Neural crest cell (in vitro differentiated cells): ENCODE results near the gene NEMF. TPM values are rescaled to one million over a fixed set of nuclear protein-coding genes. Genes with fewer than 3 reads are reported as not detected.
"Not testable (repeated sequence)": the region's sequence is repeated elsewhere in the genome, so short reads cannot be mapped to it uniquely, and the experiment has no call there.

Source experiments
- DNase-seq: peaks from one replicate; pipeline ENCODE4 v3.0.0; 2021; ENCODE audit warnings: low read depth, mixed read lengths, low spot score
- H3K27ac Mint-ChIP-seq: one replicate; pipeline ENCODE4 v1.8.0; 2021; ENCODE audit warnings: mild to moderate bottlenecking, mixed read lengths; ENCODE audit not compliant: unreplicated experiment
- H3K27me3 Mint-ChIP-seq: 2 replicates; pipeline ENCODE4 v1.8.0; 2021; ENCODE audit warnings: low read depth, mild to moderate bottlenecking, mixed read lengths
- H3K36me3 Mint-ChIP-seq: 2 replicates; pipeline ENCODE4 v1.8.0; 2021; ENCODE audit warnings: low read depth, mild to moderate bottlenecking, mixed read lengths
- H3K4me1 Mint-ChIP-seq: 2 replicates; pipeline ENCODE4 v1.8.0; 2021; ENCODE audit warnings: mixed read lengths
- H3K4me3 Mint-ChIP-seq: one replicate; pipeline ENCODE4 v1.8.0; 2021; ENCODE audit warnings: mild to moderate bottlenecking, mixed read lengths
- H3K9me3 Mint-ChIP-seq: 2 replicates; pipeline ENCODE4 v1.8.0; 2021; ENCODE audit warnings: mixed read lengths
- CTCF ChIP-seq: fragments of 200-600 bp; sonication (generic); conservative IDR thresholded peaks from 2 replicates; pipeline ENCODE4 v1.5.0; 2021; ENCODE audit warnings: antibody characterized with exemption, mild to moderate bottlenecking
- total RNA-seq: library from RNA; stranded (reverse); gene quantifications from 2 replicates; pipeline ENCODE4 v1.2.1, GENCODE V29; 2021

Gene NEMF
- total RNA-seq, 1 donor from 2014 or later: 71.0 TPM

- Mint-ChIP-seq H3K36me3 (peaks cover 53% of the 10 kb centered on the region), H3K4me3 (no peak overlapping the region), H3K9me3 (peaks cover 13% of the 10 kb centered on the region), H3K27ac (no peak overlapping the region), H3K4me1 (no peaks in the 10 kb centered on the region), H3K27me3 (no peaks in the 10 kb centered on the region)
- TF ChIP-seq CTCF: no peak
- no peak for DNase-seq
Observed at GRCh38 chr14:49820176-49820575, 32.4 kb downstream of the NEMF start.

- H3K27me3 Mint-ChIP-seq: no peaks in the 10 kb centered on the region
- DNase-seq: no peak
- peaks cover 52% of the 10 kb centered on the region for H3K36me3 Mint-ChIP-seq
- H3K9me3 Mint-ChIP-seq: peaks cover 13% of the 10 kb centered on the region
- no peak overlapping the region for H3K27ac Mint-ChIP-seq
- TF ChIP-seq CTCF: no peak
- H3K4me1 Mint-ChIP-seq: no peaks in the 10 kb centered on the region
- no peak overlapping the region for H3K4me3 Mint-ChIP-seq
Observed at GRCh38 chr14:49816844-49817243, 35.7 kb downstream of the NEMF start.

GRCh38 chr14:49816118-49816517 is 36.5 kb downstream of the NEMF start:
- H3K27ac Mint-ChIP-seq, H3K4me1 Mint-ChIP-seq, DNase-seq, H3K4me3 Mint-ChIP-seq, H3K27me3 Mint-ChIP-seq: not testable (repeated sequence)
- Mint-ChIP-seq H3K36me3 (peaks cover 56% of the 10 kb centered on the region), H3K9me3 (peaks cover 13% of the 10 kb centered on the region)

- no peak for TF ChIP-seq CTCF
- H3K9me3 Mint-ChIP-seq: no peaks in the 10 kb centered on the region
- H3K27ac Mint-ChIP-seq: no peak overlapping the region
- peaks cover 33% of the 10 kb centered on the region for H3K36me3 Mint-ChIP-seq
- no peak overlapping the region for H3K4me3 Mint-ChIP-seq
- H3K27me3 Mint-ChIP-seq: no peaks in the 10 kb centered on the region
- no peaks in the 10 kb centered on the region for H3K4me1 Mint-ChIP-seq
- DNase-seq: no peak
Observed at GRCh38 chr14:49808780-49809179, 43.8 kb downstream of the NEMF start.

GRCh38 chr14:49796025-49796424 is 56.6 kb downstream of the NEMF start:
- Mint-ChIP-seq H3K4me1 (no peaks in the 10 kb centered on the region), H3K27me3 (no peaks in the 10 kb centered on the region), H3K9me3 (no peaks in the 10 kb centered on the region), H3K36me3 (peaks cover 24% of the 10 kb centered on the region), H3K4me3 (no peak overlapping the region), H3K27ac (no peak overlapping the region)
- TF ChIP-seq CTCF: no peak
- no peak for DNase-seq

- Mint-ChIP-seq H3K4me1 (no peaks in the 10 kb centered on the region), H3K27ac (no peak overlapping the region), H3K36me3 (peaks cover 18% of the 10 kb centered on the region), H3K27me3 (no peaks in the 10 kb centered on the region), H3K4me3 (no peak overlapping the region), H3K9me3 (no peaks in the 10 kb centered on the region)
- DNase-seq: no peak
- TF ChIP-seq CTCF: no peak
Observed at GRCh38 chr14:49792618-49793017, 60.0 kb downstream of the NEMF start.
